SJCRH30 (cell line): ENCODE results near the gene CAPN12. TPM values are rescaled to one million over a fixed set of nuclear protein-coding genes. Genes with fewer than 3 reads are reported as not detected.

Experiments used
- DNase-seq, 2 experiments: peaks; one replicate each; pipeline ENCODE4 v3.0.0-alpha.2; 2015 to 2020
- H3K27ac ChIP-seq: fragments of 250-450 bp; sonication (Bioruptor Pico); 2 replicates; pipeline ENCODE4 v1.5.1; 2020; ENCODE audit warnings: mild to moderate bottlenecking, moderate library complexity
- H3K27me3 ChIP-seq: fragments of 250-450 bp; sonication (Bioruptor Pico); 2 replicates; pipeline ENCODE4 v1.5.1; 2020; ENCODE audit warnings: mild to moderate bottlenecking, moderate library complexity
- H3K36me3 ChIP-seq: fragments of 250-450 bp; sonication (Bioruptor Pico); 2 replicates; pipeline ENCODE4 v1.5.1; 2020; ENCODE audit warnings: mild to moderate bottlenecking, moderate library complexity
- H3K4me1 ChIP-seq: fragments of 250-450 bp; sonication (Bioruptor Pico); 2 replicates; pipeline ENCODE4 v1.5.1; 2020; ENCODE audit warnings: mild to moderate bottlenecking, moderate library complexity
- H3K4me3 ChIP-seq: fragments of 250-450 bp; sonication (Bioruptor Pico); 2 replicates; pipeline ENCODE4 v1.5.1; 2020; ENCODE audit warnings: mild to moderate bottlenecking, moderate library complexity
- H3K9me3 ChIP-seq: fragments of 250-450 bp; sonication (Bioruptor Pico); replicated peaks from 2 replicates; pipeline ENCODE4 v1.5.1; 2020; ENCODE audit warnings: mild to moderate bottlenecking, moderate library complexity
- total RNA-seq: library from RNA; depleted of rRNA; stranded (reverse); fragments of >200 nt; shearing (Covaris generic); gene quantifications from 2 replicates; pipeline ENCODE4 v1.2.3, GENCODE V29; 2014

CAPN12 gene
- total RNA-seq, 1 experiment from 2014 or later = not detected

- peaks cover 7% of the 10 kb centered on the region for H3K36me3 ChIP-seq
- no peaks in the 10 kb centered on the region for H3K27me3 ChIP-seq
- H3K4me1 ChIP-seq = peaks cover 13% of the 10 kb centered on the region
- no peak overlapping the region for H3K4me3 ChIP-seq
- DNase-seq = peak in 1 of 2 experiments; percentile 47
- H3K9me3 ChIP-seq = no peaks in the 10 kb centered on the region
- no peak overlapping the region for H3K27ac ChIP-seq
Measured at GRCh38 chr19:38736413-38737280, 7.6 kb downstream of the CAPN12 start.

GRCh38 chr19:38736036-38736412 lies 8.2 kb downstream of the CAPN12 start:
- no peak overlapping the region for H3K27ac ChIP-seq
- H3K4me3 ChIP-seq = peak overlapping the region; percentile 22; the same call in 1 of the 2 replicates
- peaks cover 13% of the 10 kb centered on the region for H3K4me1 ChIP-seq
- no peaks in the 10 kb centered on the region for H3K27me3 ChIP-seq
- no peaks in the 10 kb centered on the region for H3K9me3 ChIP-seq
- DNase-seq = no peak
- H3K36me3 ChIP-seq = peaks cover 13% of the 10 kb centered on the region

GRCh38 chr19:38735257-38735686 lies 9.0 kb downstream of the CAPN12 start:
- H3K4me1 ChIP-seq = peaks cover 13% of the 10 kb centered on the region
- no peak overlapping the region for H3K27ac ChIP-seq
- H3K27me3 ChIP-seq = no peaks in the 10 kb centered on the region
- no peak for DNase-seq
- no peak overlapping the region for H3K4me3 ChIP-seq
- no peaks in the 10 kb centered on the region for H3K9me3 ChIP-seq
- H3K36me3 ChIP-seq = peaks cover 19% of the 10 kb centered on the region

GRCh38 chr19:38734426-38735256 lies 9.6 kb downstream of the CAPN12 start:
- peak; percentile 55 to 75 for DNase-seq
- no peak overlapping the region for H3K27ac ChIP-seq

GRCh38 chr19:38734176-38734425 lies 10.2 kb downstream of the CAPN12 start:
- H3K36me3 ChIP-seq = peaks cover 25% of the 10 kb centered on the region
- DNase-seq = no peak
- no peak overlapping the region for H3K27ac ChIP-seq
- H3K27me3 ChIP-seq = no peaks in the 10 kb centered on the region
- no peaks in the 10 kb centered on the region for H3K9me3 ChIP-seq
- H3K4me3 ChIP-seq = no peak overlapping the region
- peaks cover 13% of the 10 kb centered on the region for H3K4me1 ChIP-seq

More at GRCh38 chr19:38734426-38735256, 9.6 kb downstream of the CAPN12 start:
- no peak overlapping the region for H3K4me3 ChIP-seq
- H3K4me1 ChIP-seq = peaks cover 13% of the 10 kb centered on the region
- no peaks in the 10 kb centered on the region for H3K9me3 ChIP-seq
- no peaks in the 10 kb centered on the region for H3K27me3 ChIP-seq
- peaks cover 24% of the 10 kb centered on the region for H3K36me3 ChIP-seq

- Histone ChIP-seq H3K4me1 (peaks cover 13% of the 10 kb centered on the region), H3K36me3 (peaks cover 27% of the 10 kb centered on the region), H3K27ac (no peak overlapping the region), H3K27me3 (no peaks in the 10 kb centered on the region), H3K9me3 (no peaks in the 10 kb centered on the region), H3K4me3 (no peak overlapping the region)
- DNase-seq = no peak
Measured at GRCh38 chr19:38733493-38734175, 10.6 kb downstream of the CAPN12 start.

- Histone ChIP-seq H3K4me1 (peaks cover 13% of the 10 kb centered on the region), H3K27me3 (no peaks in the 10 kb centered on the region), H3K9me3 (no peaks in the 10 kb centered on the region), H3K27ac (no peak overlapping the region), H3K36me3 (peaks cover 29% of the 10 kb centered on the region), H3K4me3 (no peak overlapping the region)
- DNase-seq = no peak
Measured at GRCh38 chr19:38733241-38733492, 11.1 kb downstream of the CAPN12 start.

GRCh38 chr19:38731654-38732301 lies 12.5 kb downstream of the CAPN12 start:
- Histone ChIP-seq H3K27ac (no peak overlapping the region), H3K27me3 (no peaks in the 10 kb centered on the region), H3K9me3 (no peaks in the 10 kb centered on the region), H3K36me3 (peaks cover 37% of the 10 kb centered on the region), H3K4me1 (peaks cover 13% of the 10 kb centered on the region), H3K4me3 (no peak overlapping the region)
- no peak for DNase-seq

- Histone ChIP-seq H3K36me3 (peaks cover 43% of the 10 kb centered on the region), H3K27me3 (no peaks in the 10 kb centered on the region), H3K4me1 (peaks cover 13% of the 10 kb centered on the region), H3K9me3 (no peaks in the 10 kb centered on the region), H3K4me3 (no peak overlapping the region), H3K27ac (no peak overlapping the region)
- DNase-seq = no peak
Measured at GRCh38 chr19:38730731-38731589, 13.3 kb downstream of the CAPN12 start.

- peaks cover 13% of the 10 kb centered on the region for H3K4me1 ChIP-seq
- H3K4me3 ChIP-seq = no peak overlapping the region
- no peaks in the 10 kb centered on the region for H3K9me3 ChIP-seq
- H3K36me3 ChIP-seq = peaks cover 49% of the 10 kb centered on the region
- H3K27ac ChIP-seq = no peak overlapping the region
- no peaks in the 10 kb centered on the region for H3K27me3 ChIP-seq
- no peak for DNase-seq
Measured at GRCh38 chr19:38730470-38730730, 13.9 kb downstream of the CAPN12 start.

- H3K27ac ChIP-seq = no peak overlapping the region
- H3K9me3 ChIP-seq = no peaks in the 10 kb centered on the region
- H3K27me3 ChIP-seq = no peaks in the 10 kb centered on the region
- peaks cover 11% of the 10 kb centered on the region for H3K4me1 ChIP-seq
- no peak overlapping the region for H3K4me3 ChIP-seq
- H3K36me3 ChIP-seq = peaks cover 53% of the 10 kb centered on the region
- peak; percentile 87 for DNase-seq
Measured at GRCh38 chr19:38729653-38730469, 14.4 kb downstream of the CAPN12 start.

GRCh38 chr19:38728752-38729541 lies 15.3 kb downstream of the CAPN12 start:
- Histone ChIP-seq H3K27me3 (no peaks in the 10 kb centered on the region), H3K27ac (no peak overlapping the region), H3K9me3 (no peaks in the 10 kb centered on the region), H3K4me3 (no peak overlapping the region), H3K4me1 (peaks cover 2% of the 10 kb centered on the region), H3K36me3 (peaks cover 60% of the 10 kb centered on the region)
- no peak for DNase-seq
